H1 (cell line): ENCODE data around the gene VSTM2L. TPM values are rescaled to one million over a fixed set of nuclear protein-coding genes. Genes with fewer than 3 reads are reported as not detected.

Experiments
- CHD7 ChIP-seq: fragments of 300-600 bp; sonication (generic); IDR thresholded peaks from 2 replicates; pipeline ENCODE4 v1.7.1; 2012; ENCODE audit warnings: low read length, moderate library complexity, mild to moderate bottlenecking, inconsistent platforms; ENCODE audit not compliant: insufficient replicate concordance
- MAX ChIP-seq: IDR thresholded peaks from 2 replicates; pipeline ENCODE4 v1.6.1; 2012; ENCODE audit warnings: inconsistent platforms
- polyA plus RNA-seq, 7 experiments: library from polyadenylated mRNA; depleted of rRNA in 3 of 7; stranded (reverse) in 5 of 7; unstranded in 2 of 7; fragments of >200 nt in 5 of 7; fragments of 200-250 nt in 2 of 7; gene quantifications; 1 replicate in 5 of 7; 2 replicates in 1 of 7; 4 replicates in 1 of 7; pipeline versions ENCODE4 v1.2.1 to v1.2.3, GENCODE V29; 2011 to 2013; ENCODE audit warnings: missing spikeins in 2 of 7, mixed read lengths in 2 of 7
- total RNA-seq: library from RNA; stranded (reverse); fragmentation: NEBNext Ultra II Directional; extraction: Animal tissue kit (Norgen Biotek cat#: 25700); gene quantifications from 2 replicates; pipeline ENCODE4 v1.2.1, GENCODE V29; 2021

The VSTM2L gene
- total and polyA plus RNA-seq, 2 of the 8 experiments (the other 6 are each of a cell fraction or from before 2014, with no cell fraction given) = 1.3 to 3.2 TPM

DNA sequence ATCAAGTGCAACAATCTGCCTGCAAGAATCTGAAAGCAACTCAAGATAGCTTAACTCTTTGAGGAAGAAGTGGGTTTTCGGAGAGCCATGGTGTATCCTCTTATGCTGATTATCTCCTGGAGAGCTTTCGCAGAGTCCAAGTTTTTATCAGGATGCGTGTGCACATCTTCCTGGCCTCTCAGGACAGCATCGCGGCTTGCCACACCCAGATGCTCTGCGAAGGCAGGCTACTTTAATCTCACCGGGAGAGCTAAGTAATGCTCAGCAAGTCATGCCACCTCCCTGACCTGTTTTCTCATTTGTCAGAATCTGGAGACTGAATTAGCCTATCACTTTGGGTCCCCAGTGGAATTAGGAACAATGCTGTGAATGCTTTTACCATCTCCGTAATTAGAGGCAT lies 77.5 kb downstream of the VSTM2L start (continued):
- TF ChIP-seq CHD7 (no peak), MAX (no peak)
